ENCODE measurements around the gene FNDC5. TPM values are rescaled to one million over a fixed set of nuclear protein-coding genes. Genes with fewer than 3 reads are reported as not detected.

FNDC5 gene
- total RNA-seq, 1 experiment from 2014 or later: not detected

DNA sequence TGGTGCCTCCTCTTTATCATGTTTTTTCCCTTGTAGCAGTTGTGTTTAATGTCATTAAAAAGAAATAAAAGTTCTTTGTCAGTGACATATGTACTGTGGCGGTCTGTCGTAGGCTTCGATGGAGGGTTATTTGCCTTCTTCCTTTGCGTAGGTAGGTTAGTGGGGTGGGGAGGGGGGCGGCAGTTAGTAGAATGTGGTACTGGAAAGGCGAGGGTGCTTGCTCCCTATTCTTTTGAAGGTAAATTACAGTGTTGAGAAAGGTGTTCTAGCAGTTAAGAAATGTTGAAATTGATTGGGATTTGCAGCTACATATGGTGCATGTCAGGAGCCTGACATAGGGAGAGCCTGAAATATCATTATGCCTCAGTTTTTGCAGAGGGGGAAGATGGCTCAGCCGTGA, 11.9 kb downstream of the FNDC5 start:
- no peak for DNase-seq
- Mint-ChIP-seq H3K9me3 (ENCODE audit: low read depth, unreplicated experiment) (no peaks in the 10 kb centered on the region), H3K27ac (ENCODE audit: unreplicated experiment) (no peak overlapping the region), H3K4me3 (ENCODE audit: low read depth, unreplicated experiment) (no peak overlapping the region), H3K27me3 (ENCODE audit: unreplicated experiment) (no peaks in the 10 kb centered on the region), H3K4me1 (ENCODE audit: low read depth, unreplicated experiment) (peaks cover 10% of the 10 kb centered on the region), H3K36me3 (ENCODE audit: insufficient read depth, unreplicated experiment) (peaks cover 6% of the 10 kb centered on the region)
- no TSS peak for BruUV-seq (replicated peaks)
- TF ChIP-seq, protein P1, sequence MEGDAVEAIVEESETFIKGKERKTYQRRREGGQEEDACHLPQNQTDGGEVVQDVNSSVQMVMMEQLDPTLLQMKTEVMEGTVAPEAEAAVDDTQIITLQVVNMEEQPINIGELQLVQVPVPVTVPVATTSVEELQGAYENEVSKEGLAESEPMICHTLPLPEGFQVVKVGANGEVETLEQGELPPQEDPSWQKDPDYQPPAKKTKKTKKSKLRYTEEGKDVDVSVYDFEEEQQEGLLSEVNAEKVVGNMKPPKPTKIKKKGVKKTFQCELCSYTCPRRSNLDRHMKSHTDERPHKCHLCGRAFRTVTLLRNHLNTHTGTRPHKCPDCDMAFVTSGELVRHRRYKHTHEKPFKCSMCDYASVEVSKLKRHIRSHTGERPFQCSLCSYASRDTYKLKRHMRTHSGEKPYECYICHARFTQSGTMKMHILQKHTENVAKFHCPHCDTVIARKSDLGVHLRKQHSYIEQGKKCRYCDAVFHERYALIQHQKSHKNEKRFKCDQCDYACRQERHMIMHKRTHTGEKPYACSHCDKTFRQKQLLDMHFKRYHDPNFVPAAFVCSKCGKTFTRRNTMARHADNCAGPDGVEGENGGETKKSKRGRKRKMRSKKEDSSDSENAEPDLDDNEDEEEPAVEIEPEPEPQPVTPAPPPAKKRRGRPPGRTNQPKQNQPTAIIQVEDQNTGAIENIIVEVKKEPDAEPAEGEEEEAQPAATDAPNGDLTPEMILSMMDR (IDR thresholded peaks at IDR 0.05; ENCODE audit: unreplicated experiment): no peak
- CTCF ChIA-PET: no interaction called here
- intact Hi-C loops (cut with micrococcal nuclease; ENCODE audit: unreplicated experiment): no loop called here

DNA sequence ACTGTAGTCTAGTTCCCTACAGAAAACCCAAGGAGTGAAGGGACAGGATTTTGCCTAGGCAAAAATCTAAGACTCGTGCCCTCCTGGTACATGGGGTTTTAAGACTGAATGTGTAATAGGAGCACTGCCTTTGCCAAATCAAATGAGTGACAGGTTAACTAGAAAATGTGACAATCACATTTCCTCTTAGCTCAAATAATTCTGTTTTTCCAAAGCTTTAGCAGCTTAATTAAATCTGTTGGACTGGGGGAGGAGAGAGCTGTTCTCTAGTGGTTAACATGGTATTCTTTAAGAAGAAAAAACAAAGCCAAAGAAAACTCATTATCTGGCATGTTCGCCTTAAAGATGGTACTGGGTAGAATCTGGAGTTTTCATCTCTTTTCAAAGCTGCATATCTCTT, 12.6 kb downstream of the FNDC5 start:
- DNase-seq: no peak
- H3K9me3 Mint-ChIP-seq (ENCODE audit: low read depth, unreplicated experiment): no peaks in the 10 kb centered on the region
- H3K4me1 Mint-ChIP-seq (ENCODE audit: low read depth, unreplicated experiment): peaks cover 10% of the 10 kb centered on the region
- no peak overlapping the region for H3K4me3 Mint-ChIP-seq (ENCODE audit: low read depth, unreplicated experiment)
- CTCF ChIA-PET: no interaction called here
- TF ChIP-seq, protein P1 (IDR thresholded peaks at IDR 0.05; ENCODE audit: unreplicated experiment): no peak
- H3K36me3 Mint-ChIP-seq (ENCODE audit: insufficient read depth, unreplicated experiment): peaks cover 11% of the 10 kb centered on the region
- H3K27me3 Mint-ChIP-seq (ENCODE audit: unreplicated experiment): no peaks in the 10 kb centered on the region
- intact Hi-C loops (cut with micrococcal nuclease; ENCODE audit: unreplicated experiment): no loop called here
- no peak overlapping the region for H3K27ac Mint-ChIP-seq (ENCODE audit: unreplicated experiment)
- BruUV-seq (replicated peaks): no TSS peak

DNA sequence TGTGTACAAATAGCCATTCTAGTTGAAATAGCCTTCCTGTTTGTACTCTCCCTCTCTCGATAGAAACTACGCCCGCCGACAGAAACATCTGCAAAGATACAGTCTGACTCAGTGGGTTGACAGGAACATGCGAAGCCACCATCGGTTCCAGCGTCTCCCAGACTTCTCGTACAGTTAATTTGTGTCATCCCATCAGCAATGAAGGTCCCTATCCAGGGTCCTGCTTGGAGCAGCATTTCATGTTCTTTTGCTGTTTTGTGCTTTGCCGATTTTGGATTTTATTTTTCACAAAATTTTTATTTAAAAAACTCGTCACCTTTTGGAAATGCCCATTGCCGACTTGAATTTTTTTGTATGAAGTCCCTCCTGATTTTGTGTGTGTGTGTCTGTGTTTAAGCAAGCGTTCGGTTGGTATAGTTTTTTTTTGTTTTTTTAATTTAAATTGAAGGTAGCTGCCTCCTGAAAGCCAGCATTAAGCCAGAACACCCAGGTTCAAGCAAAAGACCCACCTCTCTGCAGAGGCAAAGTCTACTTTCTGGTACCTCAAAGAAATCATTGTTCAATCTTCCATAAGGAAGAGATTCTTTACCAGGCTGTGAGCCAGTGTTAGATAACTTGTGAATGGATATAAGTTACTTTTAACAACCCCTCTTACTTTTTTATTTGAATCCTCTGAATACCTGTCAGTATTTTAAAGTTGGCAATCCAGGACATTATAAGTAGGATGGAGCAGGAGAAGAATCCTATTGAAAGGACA, 14.7 kb downstream of the FNDC5 start:
- Mint-ChIP-seq H3K36me3 (ENCODE audit: insufficient read depth, unreplicated experiment) (peaks cover 19% of the 10 kb centered on the region), H3K9me3 (ENCODE audit: low read depth, unreplicated experiment) (no peaks in the 10 kb centered on the region), H3K27me3 (ENCODE audit: unreplicated experiment) (no peaks in the 10 kb centered on the region), H3K27ac (ENCODE audit: unreplicated experiment) (no peak overlapping the region), H3K4me3 (ENCODE audit: low read depth, unreplicated experiment) (no peak overlapping the region), H3K4me1 (ENCODE audit: low read depth, unreplicated experiment) (peaks cover 10% of the 10 kb centered on the region)
- TF ChIP-seq, protein P1 (IDR thresholded peaks at IDR 0.05; ENCODE audit: unreplicated experiment): no peak
- BruUV-seq (replicated peaks): no TSS peak
- CTCF ChIA-PET: no interaction called here
- intact Hi-C loops (cut with micrococcal nuclease; ENCODE audit: unreplicated experiment): no loop called here
- no peak for DNase-seq

DNA sequence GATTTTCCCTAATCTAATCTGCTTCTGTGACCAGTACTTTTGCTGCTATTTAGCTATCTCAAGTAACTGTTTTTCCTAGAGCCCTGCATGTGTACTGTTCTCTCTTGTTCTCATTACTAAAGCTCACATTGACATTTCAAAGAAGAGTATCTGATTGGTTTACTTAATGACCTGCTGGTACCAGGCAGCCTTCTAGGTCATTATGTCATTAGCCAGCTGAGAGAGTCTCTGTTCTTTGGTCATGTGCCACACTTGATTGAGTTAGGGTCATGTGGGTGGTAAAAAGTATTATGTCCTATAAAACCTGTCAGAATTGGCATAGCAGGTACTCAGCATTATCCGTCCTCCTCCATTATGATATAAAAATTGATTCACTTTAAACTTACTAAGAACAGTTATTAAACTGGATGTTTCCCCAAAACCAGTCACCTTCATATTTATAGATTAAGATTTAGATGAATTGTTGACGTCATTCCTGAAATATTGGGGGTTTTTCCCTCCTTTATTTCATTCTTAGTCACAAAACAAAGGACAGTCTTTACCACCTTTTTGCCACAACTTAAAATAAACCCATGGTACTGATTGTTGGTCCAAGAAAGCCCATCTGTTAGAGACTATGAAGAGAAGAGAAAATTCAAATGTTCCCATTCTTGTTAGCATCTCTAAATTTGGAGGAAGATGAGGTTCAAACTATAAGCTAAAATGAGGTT, 22.2 kb downstream of the FNDC5 start:
- no peaks in the 10 kb centered on the region for H3K4me1 Mint-ChIP-seq (ENCODE audit: low read depth, unreplicated experiment)
- no peak overlapping the region for H3K27ac Mint-ChIP-seq (ENCODE audit: unreplicated experiment)
- intact Hi-C loops (cut with micrococcal nuclease; ENCODE audit: unreplicated experiment): no loop called here
- H3K9me3 Mint-ChIP-seq (ENCODE audit: low read depth, unreplicated experiment): no peaks in the 10 kb centered on the region
- H3K36me3 Mint-ChIP-seq (ENCODE audit: insufficient read depth, unreplicated experiment): peaks cover 13% of the 10 kb centered on the region
- H3K4me3 Mint-ChIP-seq (ENCODE audit: low read depth, unreplicated experiment): no peak overlapping the region
- DNase-seq: no peak
- no peaks in the 10 kb centered on the region for H3K27me3 Mint-ChIP-seq (ENCODE audit: unreplicated experiment)
- no TSS peak for BruUV-seq (replicated peaks)
- TF ChIP-seq, protein P1 (IDR thresholded peaks at IDR 0.05; ENCODE audit: unreplicated experiment): no peak
- CTCF ChIA-PET: no interaction called here
